ENCODE data around the gene IGFBPL1. TPM values are rescaled to one million over a fixed set of nuclear protein-coding genes. Genes with fewer than 3 reads are reported as not detected.

The IGFBPL1 gene
- total and polyA plus RNA-seq, 2 of the 8 experiments (the other 6 are each of a cell fraction or from before 2014, with no cell fraction given), result 31.3 to 33.8 TPM

DNA sequence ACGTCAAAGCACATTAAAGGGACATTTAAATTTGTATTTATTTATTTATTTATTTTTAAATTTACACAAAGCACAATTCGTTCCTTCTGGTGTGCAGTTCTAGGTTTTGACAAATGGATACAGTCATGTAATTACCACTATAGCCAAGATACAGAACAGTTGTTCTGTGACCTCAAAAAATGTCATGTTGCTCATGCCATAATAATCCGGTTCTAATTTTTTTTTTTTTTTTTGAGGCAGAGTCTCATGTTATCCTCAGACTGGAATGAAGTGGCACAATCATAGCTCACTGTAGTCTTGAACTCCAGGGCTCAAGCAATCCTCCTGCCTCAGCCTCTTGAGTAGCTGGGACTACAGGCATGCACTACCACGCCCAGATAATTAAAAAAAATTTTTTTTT lies 7.8 kb downstream of the IGFBPL1 start (continued):
- TF ChIP-seq, protein P1, sequence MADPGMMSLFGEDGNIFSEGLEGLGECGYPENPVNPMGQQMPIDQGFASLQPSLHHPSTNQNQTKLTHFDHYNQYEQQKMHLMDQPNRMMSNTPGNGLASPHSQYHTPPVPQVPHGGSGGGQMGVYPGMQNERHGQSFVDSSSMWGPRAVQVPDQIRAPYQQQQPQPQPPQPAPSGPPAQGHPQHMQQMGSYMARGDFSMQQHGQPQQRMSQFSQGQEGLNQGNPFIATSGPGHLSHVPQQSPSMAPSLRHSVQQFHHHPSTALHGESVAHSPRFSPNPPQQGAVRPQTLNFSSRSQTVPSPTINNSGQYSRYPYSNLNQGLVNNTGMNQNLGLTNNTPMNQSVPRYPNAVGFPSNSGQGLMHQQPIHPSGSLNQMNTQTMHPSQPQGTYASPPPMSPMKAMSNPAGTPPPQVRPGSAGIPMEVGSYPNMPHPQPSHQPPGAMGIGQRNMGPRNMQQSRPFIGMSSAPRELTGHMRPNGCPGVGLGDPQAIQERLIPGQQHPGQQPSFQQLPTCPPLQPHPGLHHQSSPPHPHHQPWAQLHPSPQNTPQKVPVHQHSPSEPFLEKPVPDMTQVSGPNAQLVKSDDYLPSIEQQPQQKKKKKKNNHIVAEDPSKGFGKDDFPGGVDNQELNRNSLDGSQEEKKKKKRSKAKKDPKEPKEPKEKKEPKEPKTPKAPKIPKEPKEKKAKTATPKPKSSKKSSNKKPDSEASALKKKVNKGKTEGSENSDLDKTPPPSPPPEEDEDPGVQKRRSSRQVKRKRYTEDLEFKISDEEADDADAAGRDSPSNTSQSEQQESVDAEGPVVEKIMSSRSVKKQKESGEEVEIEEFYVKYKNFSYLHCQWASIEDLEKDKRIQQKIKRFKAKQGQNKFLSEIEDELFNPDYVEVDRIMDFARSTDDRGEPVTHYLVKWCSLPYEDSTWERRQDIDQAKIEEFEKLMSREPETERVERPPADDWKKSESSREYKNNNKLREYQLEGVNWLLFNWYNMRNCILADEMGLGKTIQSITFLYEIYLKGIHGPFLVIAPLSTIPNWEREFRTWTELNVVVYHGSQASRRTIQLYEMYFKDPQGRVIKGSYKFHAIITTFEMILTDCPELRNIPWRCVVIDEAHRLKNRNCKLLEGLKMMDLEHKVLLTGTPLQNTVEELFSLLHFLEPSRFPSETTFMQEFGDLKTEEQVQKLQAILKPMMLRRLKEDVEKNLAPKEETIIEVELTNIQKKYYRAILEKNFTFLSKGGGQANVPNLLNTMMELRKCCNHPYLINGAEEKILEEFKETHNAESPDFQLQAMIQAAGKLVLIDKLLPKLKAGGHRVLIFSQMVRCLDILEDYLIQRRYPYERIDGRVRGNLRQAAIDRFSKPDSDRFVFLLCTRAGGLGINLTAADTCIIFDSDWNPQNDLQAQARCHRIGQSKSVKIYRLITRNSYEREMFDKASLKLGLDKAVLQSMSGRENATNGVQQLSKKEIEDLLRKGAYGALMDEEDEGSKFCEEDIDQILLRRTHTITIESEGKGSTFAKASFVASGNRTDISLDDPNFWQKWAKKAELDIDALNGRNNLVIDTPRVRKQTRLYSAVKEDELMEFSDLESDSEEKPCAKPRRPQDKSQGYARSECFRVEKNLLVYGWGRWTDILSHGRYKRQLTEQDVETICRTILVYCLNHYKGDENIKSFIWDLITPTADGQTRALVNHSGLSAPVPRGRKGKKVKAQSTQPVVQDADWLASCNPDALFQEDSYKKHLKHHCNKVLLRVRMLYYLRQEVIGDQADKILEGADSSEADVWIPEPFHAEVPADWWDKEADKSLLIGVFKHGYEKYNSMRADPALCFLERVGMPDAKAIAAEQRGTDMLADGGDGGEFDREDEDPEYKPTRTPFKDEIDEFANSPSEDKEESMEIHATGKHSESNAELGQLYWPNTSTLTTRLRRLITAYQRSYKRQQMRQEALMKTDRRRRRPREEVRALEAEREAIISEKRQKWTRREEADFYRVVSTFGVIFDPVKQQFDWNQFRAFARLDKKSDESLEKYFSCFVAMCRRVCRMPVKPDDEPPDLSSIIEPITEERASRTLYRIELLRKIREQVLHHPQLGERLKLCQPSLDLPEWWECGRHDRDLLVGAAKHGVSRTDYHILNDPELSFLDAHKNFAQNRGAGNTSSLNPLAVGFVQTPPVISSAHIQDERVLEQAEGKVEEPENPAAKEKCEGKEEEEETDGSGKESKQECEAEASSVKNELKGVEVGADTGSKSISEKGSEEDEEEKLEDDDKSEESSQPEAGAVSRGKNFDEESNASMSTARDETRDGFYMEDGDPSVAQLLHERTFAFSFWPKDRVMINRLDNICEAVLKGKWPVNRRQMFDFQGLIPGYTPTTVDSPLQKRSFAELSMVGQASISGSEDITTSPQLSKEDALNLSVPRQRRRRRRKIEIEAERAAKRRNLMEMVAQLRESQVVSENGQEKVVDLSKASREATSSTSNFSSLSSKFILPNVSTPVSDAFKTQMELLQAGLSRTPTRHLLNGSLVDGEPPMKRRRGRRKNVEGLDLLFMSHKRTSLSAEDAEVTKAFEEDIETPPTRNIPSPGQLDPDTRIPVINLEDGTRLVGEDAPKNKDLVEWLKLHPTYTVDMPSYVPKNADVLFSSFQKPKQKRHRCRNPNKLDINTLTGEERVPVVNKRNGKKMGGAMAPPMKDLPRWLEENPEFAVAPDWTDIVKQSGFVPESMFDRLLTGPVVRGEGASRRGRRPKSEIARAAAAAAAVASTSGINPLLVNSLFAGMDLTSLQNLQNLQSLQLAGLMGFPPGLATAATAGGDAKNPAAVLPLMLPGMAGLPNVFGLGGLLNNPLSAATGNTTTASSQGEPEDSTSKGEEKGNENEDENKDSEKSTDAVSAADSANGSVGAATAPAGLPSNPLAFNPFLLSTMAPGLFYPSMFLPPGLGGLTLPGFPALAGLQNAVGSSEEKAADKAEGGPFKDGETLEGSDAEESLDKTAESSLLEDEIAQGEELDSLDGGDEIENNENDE (IDR thresholded peaks at IDR 0.05; ENCODE audit: insufficient replicate concordance, low read length), result no peak

Data from H1 (cell line).